H9 (cell line): ENCODE measurements around the gene ACACB. TPM values are rescaled to one million over a fixed set of nuclear protein-coding genes. Genes with fewer than 3 reads are reported as not detected.

Experiments used
- DNase-seq: peaks from one replicate; pipeline ENCODE4 v3.0.0-alpha.2; 2017
- H2AFZ ChIP-seq: one replicate; pipeline ENCODE4 v1.6.1; 2013; ENCODE audit warnings: mild to moderate bottlenecking, low read length, control low read depth, moderate library complexity
- H2AK5ac ChIP-seq: 2 replicates; pipeline ENCODE4 v1.6.1; 2013; ENCODE audit warnings: low read length, control low read depth, mixed read lengths; ENCODE audit not compliant: insufficient read length
- H2BK120ac ChIP-seq: one replicate; pipeline ENCODE4 v1.6.1; 2013; ENCODE audit warnings: low read depth, mild to moderate bottlenecking, low read length, control low read depth, inconsistent platforms; ENCODE audit not compliant: poor library complexity, severe bottlenecking
- H2BK12ac ChIP-seq: 2 replicates; pipeline ENCODE4 v1.6.1; 2013; ENCODE audit warnings: low read length, control low read depth, mixed read lengths, low read depth; ENCODE audit not compliant: insufficient read length
- H2BK15ac ChIP-seq: 2 replicates; pipeline ENCODE4 v1.6.1; 2013; ENCODE audit warnings: low read depth, low read length, control low read depth
- H2BK20ac ChIP-seq: one replicate; pipeline ENCODE4 v1.6.1; 2013; ENCODE audit warnings: low read depth, mild to moderate bottlenecking, low read length, control low read depth, inconsistent platforms; ENCODE audit not compliant: poor library complexity, severe bottlenecking
- H2BK5ac ChIP-seq: 2 replicates; pipeline ENCODE4 v1.6.1; 2013; ENCODE audit warnings: low read length, control low read depth, mixed read lengths; ENCODE audit not compliant: insufficient read length
- H3K14ac ChIP-seq: 2 replicates; pipeline ENCODE4 v1.6.1; 2013; ENCODE audit warnings: low read length, control low read depth; ENCODE audit not compliant: insufficient read depth
- H3K18ac ChIP-seq: 2 replicates; pipeline ENCODE4 v1.6.1; 2013; ENCODE audit warnings: low read depth, mild to moderate bottlenecking, mixed read lengths, low read length, control low read depth; ENCODE audit not compliant: insufficient read length
- H3K23ac ChIP-seq: 2 replicates; pipeline ENCODE4 v1.6.1; 2013; ENCODE audit warnings: low read length, control low read depth, mixed read lengths, low read depth; ENCODE audit not compliant: insufficient read length
- H3K23me2 ChIP-seq: 2 replicates; pipeline ENCODE4 v1.6.1; 2013; ENCODE audit warnings: low read depth, mild to moderate bottlenecking, mixed read lengths, low read length, control low read depth; ENCODE audit not compliant: insufficient read length, poor library complexity, severe bottlenecking
- H3K27ac ChIP-seq: 2 replicates; pipeline ENCODE4 v1.5.1; 2013; ENCODE audit warnings: low read length, control low read depth, mixed read lengths, low read depth; ENCODE audit not compliant: insufficient read length
- H3K27me3 ChIP-seq: 2 replicates; pipeline ENCODE4 v1.6.1; 2013; ENCODE audit warnings: low read length, control low read depth, inconsistent platforms; ENCODE audit not compliant: insufficient read depth
- H3K4ac ChIP-seq: 2 replicates; pipeline ENCODE4 v1.6.1; 2013; ENCODE audit warnings: low read depth, mild to moderate bottlenecking, control low read depth, inconsistent platforms, low read length, moderate library complexity
- H3K4me1 ChIP-seq: 2 replicates; pipeline ENCODE4 v1.6.1; 2013; ENCODE audit warnings: low read length, control low read depth, inconsistent platforms; ENCODE audit not compliant: insufficient read depth
- H3K4me2 ChIP-seq: 2 replicates; pipeline ENCODE4 v1.6.1; 2013; ENCODE audit warnings: low read length, control low read depth, mixed read lengths; ENCODE audit not compliant: insufficient read length, insufficient read depth
- H3K56ac ChIP-seq: 2 replicates; pipeline ENCODE4 v1.6.1; 2013; ENCODE audit warnings: low read depth, mild to moderate bottlenecking, mixed read lengths, low read length, control low read depth; ENCODE audit not compliant: insufficient read length
- H3K79me1 ChIP-seq: 2 replicates; pipeline ENCODE4 v1.6.1; 2013; ENCODE audit warnings: low read depth, mild to moderate bottlenecking, moderate library complexity, low read length, control low read depth, inconsistent platforms; ENCODE audit not compliant: insufficient read depth, poor library complexity, severe bottlenecking
- H3K79me2 ChIP-seq: 2 replicates; pipeline ENCODE4 v1.6.1; 2013; ENCODE audit warnings: low read length, control low read depth, inconsistent platforms; ENCODE audit not compliant: insufficient read depth
- H3K9ac ChIP-seq: 2 replicates; pipeline ENCODE4 v1.6.1; 2013; ENCODE audit warnings: low read length, control low read depth, mixed read lengths; ENCODE audit not compliant: insufficient read length; ENCODE audit errors: extremely low read depth
- H3K9me3 ChIP-seq: one replicate; pipeline ENCODE4 v1.6.1; 2013; ENCODE audit warnings: low read depth, low read length, inconsistent platforms; ENCODE audit not compliant: control insufficient read depth
- H3T11ph ChIP-seq: one replicate; pipeline ENCODE4 v1.6.1; 2013; ENCODE audit warnings: mild to moderate bottlenecking, low read length, control low read depth, inconsistent platforms
- H4K20me1 ChIP-seq: one replicate; pipeline ENCODE4 v1.6.1; 2013; ENCODE audit not compliant: control insufficient read depth, insufficient read length, insufficient read depth
- H4K5ac ChIP-seq: 2 replicates; pipeline ENCODE4 v1.6.1; 2013; ENCODE audit warnings: low read depth, mild to moderate bottlenecking, mixed read lengths, low read length, control low read depth; ENCODE audit not compliant: insufficient read length
- H4K8ac ChIP-seq: replicated peaks from 2 replicates; pipeline ENCODE4 v1.6.1; 2013; ENCODE audit warnings: low read length, control low read depth, mixed read lengths, low read depth; ENCODE audit not compliant: insufficient read length
- H4K91ac ChIP-seq: 2 replicates; pipeline ENCODE4 v1.6.1; 2013; ENCODE audit warnings: low read depth, mild to moderate bottlenecking, moderate library complexity, mixed read lengths, low read length, control low read depth; ENCODE audit not compliant: insufficient read length
- H3K27ac Mint-ChIP-seq, 3 experiments: 2 replicates in 2 of 3; 3 replicates in 1 of 3; pipeline ENCODE4 v1.8.0; 2020 to 2021; ENCODE audit warnings: mixed read lengths in 3 of 3, mild to moderate bottlenecking in 1 of 3, moderate library complexity in 1 of 3
- H3K27me3 Mint-ChIP-seq: 2 replicates; pipeline ENCODE4 v1.8.0; 2021; ENCODE audit warnings: low read depth, mild to moderate bottlenecking, moderate library complexity, mixed read lengths
- H3K36me3 Mint-ChIP-seq, 3 experiments: 2 replicates in 2 of 3; 3 replicates in 1 of 3; pipeline ENCODE4 v1.8.0; 2020 to 2021; ENCODE audit warnings: low read depth in 3 of 3, mixed read lengths in 3 of 3; ENCODE audit not compliant: insufficient read depth in 1 of 3
- H3K4me1 Mint-ChIP-seq, 2 experiments: 2 replicates each; pipeline ENCODE4 v1.8.0; 2020; ENCODE audit warnings: mixed read lengths in 2 of 2
- H3K4me3 Mint-ChIP-seq, 2 experiments: 2 replicates in 1 of 2; 3 replicates in 1 of 2; pipeline ENCODE4 v1.8.0; 2020 to 2021; ENCODE audit warnings: mild to moderate bottlenecking in 2 of 2, mixed read lengths in 2 of 2, moderate library complexity in 1 of 2
- H3K9me3 Mint-ChIP-seq, 2 experiments: 2 replicates in 1 of 2; 3 replicates in 1 of 2; pipeline ENCODE4 v1.8.0; 2020; ENCODE audit warnings: mild to moderate bottlenecking in 2 of 2, mixed read lengths in 2 of 2, moderate library complexity in 1 of 2
- CTCF ChIP-seq: fragments of 200-600 bp; sonication (generic); conservative IDR thresholded peaks from 3 replicates; pipeline ENCODE4 v1.8.0; 2021; ENCODE audit warnings: antibody characterized with exemption, mild to moderate bottlenecking
- WGBS: extraction: QIAGEN DNeasy Blood & Tissue Kit; methylation state at CpG from one replicate; pipeline ENCODE4 v1.1.7; 2013; ENCODE audit warnings: missing lambda C conversion rate, low lambda C conversion rate, mixed read lengths; ENCODE audit not compliant: insufficient read length; ENCODE audit errors: extremely low coverage; 5-methylcytosine and 5-hydroxymethylcytosine counted together
- total RNA-seq: library from RNA; stranded (reverse); gene quantifications from 2 replicates; pipeline ENCODE4 v1.2.1, GENCODE V29; 2021

ACACB gene
- total RNA-seq, 1 experiment from 2014 or later = 14.2 TPM

GRCh38 chr12:109131154-109132050, 15.0 kb downstream of the ACACB start:
- Mint-ChIP-seq H3K9me3 (peaks cover 7 to 9% of the 10 kb centered on the region in 2 experiments), H3K27ac (no peak overlapping the region), H3K4me1 (peaks cover 0 to 8% of the 10 kb centered on the region in 2 experiments; a peak in 3 of 4 replicates), H3K27me3 (no peaks in the 10 kb centered on the region; the same call in 1 of the 2 replicates), H3K4me3 (no peak overlapping the region), H3K36me3 (peaks cover 0 to 1% (median 0%) of the 10 kb centered on the region in 3 experiments; a peak in 1 of 7 replicates)
- Histone ChIP-seq H2BK12ac (no peak overlapping the region), H4K8ac (no peak overlapping the region), H3K27me3 (no peaks in the 10 kb centered on the region), H4K20me1 (no peaks in the 10 kb centered on the region), H3K79me2 (no peaks in the 10 kb centered on the region), H3K79me1 (no peaks in the 10 kb centered on the region), H3K4me1 (no peaks in the 10 kb centered on the region), H3K23me2 (no peaks in the 10 kb centered on the region), H2BK120ac (no peak overlapping the region), H3K9ac (no peak overlapping the region), H3K9me3 (no peaks in the 10 kb centered on the region), H4K91ac (no peak overlapping the region), H3K56ac (no peak overlapping the region), H4K5ac (no peak overlapping the region), H3K23ac (no peak overlapping the region), H2BK20ac (no peak overlapping the region), H2BK5ac (no peak overlapping the region), H3T11ph (no peak overlapping the region), H2BK15ac (no peak overlapping the region), H3K4me2 (no peak overlapping the region), H3K27ac (no peak overlapping the region), H3K4ac (no peak overlapping the region), H3K18ac (no peak overlapping the region), H3K14ac (no peak overlapping the region), H2AK5ac (no peak overlapping the region), H2AFZ (no peak overlapping the region)
- no CpG with 5 or more reads among the region's 24 CpGs for WGBS
- no peak for DNase-seq
- no peak for TF ChIP-seq CTCF
